Measurements from ENCODE around the gene PPEF2. TPM values are rescaled to one million over a fixed set of nuclear protein-coding genes. Genes with fewer than 3 reads are reported as not detected.
"Not testable (repeated sequence)": the region's sequence is repeated elsewhere in the genome, so short reads cannot be mapped to it uniquely, and the experiment has no call there.

PPEF2 gene
- under 1 TPM in 1 of 2 experiments, not detected in 1; 0.15 TPM for total RNA-seq

GRCh38 chr4:75902352-75902751, at the start of gene PPEF2:
Gene PPEF2 (minus strand): TSS chr4:75902452. CDS start chr4:75896325, 6,127 bp downstream.
- ChIA-PET CTCF (interaction anchor here (2.3 kb wide), 1 partner anchor 9 kb away, joined by 8 read pairs; no protein-coding TSS in a partner anchor), POLR2A (no interaction called here)
- DNase-seq, result no peak
- Mint-ChIP-seq H3K27ac (no peak within 1 kb of the TSS), H3K36me3 (ENCODE audit: low read depth) (no peaks in the 10 kb centered on the region), H3K4me3 (no peak within 1 kb of the TSS), H3K27me3 (peaks cover 11% of the 10 kb centered on the region), H3K4me1 (no peaks in the 10 kb centered on the region), H3K9me3 (no peaks in the 10 kb centered on the region)

GRCh38 chr4:75950213-75950815, 48.1 kb upstream of the PPEF2 start:
- POLR2A ChIA-PET, result interaction anchor here (0.6 to 0.9 kb wide), 2 partner anchors 10 to 110 kb away, joined by 4 to 6 read pairs; no protein-coding TSS in a partner anchor
- Mint-ChIP-seq H3K4me3 (no peak overlapping the region), H3K9me3 (no peaks in the 10 kb centered on the region), H3K27me3 (no peaks in the 10 kb centered on the region), H3K4me1 (peaks cover 22% of the 10 kb centered on the region), H3K36me3 (ENCODE audit: low read depth) (peaks cover 57% of the 10 kb centered on the region), H3K27ac (no peak overlapping the region)
- no peak for DNase-seq
- CTCF ChIA-PET, result no interaction called here

GRCh38 chr4:75948822-75949444, 46.7 kb upstream of the PPEF2 start:
- Mint-ChIP-seq H3K4me1 (peaks cover 11% of the 10 kb centered on the region), H3K36me3 (ENCODE audit: low read depth) (peaks cover 45% of the 10 kb centered on the region), H3K27ac (no peak overlapping the region), H3K9me3 (no peaks in the 10 kb centered on the region), H3K4me3 (no peak overlapping the region), H3K27me3 (no peaks in the 10 kb centered on the region)
- CTCF ChIA-PET, result interaction anchor here (1.0 to 1.2 kb wide), 2 partner anchors 8 to 47 kb away, joined by 3 read pairs; partner anchors contain the start of gene NAAA
- POLR2A ChIA-PET, result interaction anchor here (0.5 kb wide), 1 partner anchor 30 kb away, joined by 3 read pairs; no protein-coding TSS in a partner anchor
- DNase-seq, result no peak

GRCh38 chr4:75940692-75941253, 38.5 kb upstream of the PPEF2 start, which contains the start of gene NAAA:
Gene NAAA (minus strand): TSS chr4:75941013. CDS start chr4:75940949, 64 bp downstream.
- H3K27ac Mint-ChIP-seq, result peak within 1 kb of the TSS; percentile 94
- peaks cover 32% of the 10 kb centered on the region for H3K4me1 Mint-ChIP-seq
- peaks cover 22% of the 10 kb centered on the region for H3K36me3 Mint-ChIP-seq (ENCODE audit: low read depth)
- H3K4me3 Mint-ChIP-seq, result peak within 1 kb of the TSS; percentile 99
- no peaks in the 10 kb centered on the region for H3K27me3 Mint-ChIP-seq
- CTCF ChIA-PET, result interaction anchor here (0.9 to 5.0 kb wide), 6 partner anchors 8 to 55 kb away, joined by 3 to 21 read pairs (median 4); partner anchors contain the start of gene SDAD1
- H3K9me3 Mint-ChIP-seq, result no peaks in the 10 kb centered on the region
- peak; percentile 88 for DNase-seq
- POLR2A ChIA-PET, result interaction anchor here (0.6 to 3.5 kb wide), 31 partner anchors 8 to 427 kb away, joined by 3 to 26 read pairs (median 6); partner anchors contain the start of genes G3BP2, NUP54, RCHY1 and SCARB2

- no peaks in the 10 kb centered on the region for H3K27me3 Mint-ChIP-seq
- no peaks in the 10 kb centered on the region for H3K9me3 Mint-ChIP-seq
- POLR2A ChIA-PET, result interaction anchor here (0.6 to 3.5 kb wide), 30 partner anchors 10 to 426 kb away, joined by 3 to 26 read pairs (median 6); partner anchors contain the start of genes G3BP2, NUP54, RCHY1 and SCARB2
- CTCF ChIA-PET, result interaction anchor here (0.9 to 5.0 kb wide), 8 partner anchors 9 to 56 kb away, joined by 3 to 21 read pairs (median 4); partner anchors contain the start of gene SDAD1
- H3K27ac Mint-ChIP-seq, result peak overlapping the region; percentile 94
- H3K36me3 Mint-ChIP-seq (ENCODE audit: low read depth), result peaks cover 23% of the 10 kb centered on the region
- peak overlapping the region; percentile 99 for H3K4me3 Mint-ChIP-seq
- H3K4me1 Mint-ChIP-seq, result peaks cover 32% of the 10 kb centered on the region
- peak; percentile 84 for DNase-seq
Measured at GRCh38 chr4:75939890-75940691, 37.8 kb upstream of the PPEF2 start.

GRCh38 chr4:75935628-75936027, 33.4 kb upstream of the PPEF2 start:
- Mint-ChIP-seq H3K4me3 (no peak overlapping the region), H3K27ac (no peak overlapping the region), H3K36me3 (ENCODE audit: low read depth) (peaks cover 33% of the 10 kb centered on the region), H3K27me3 (no peaks in the 10 kb centered on the region), H3K4me1 (peaks cover 31% of the 10 kb centered on the region), H3K9me3 (no peaks in the 10 kb centered on the region)
- POLR2A ChIA-PET, result no interaction called here
- CTCF ChIA-PET, result no interaction called here
- DNase-seq, result no peak

- H3K9me3 Mint-ChIP-seq, result no peaks in the 10 kb centered on the region
- no peak overlapping the region for H3K27ac Mint-ChIP-seq
- no peak for DNase-seq
- H3K4me1 Mint-ChIP-seq, result no peaks in the 10 kb centered on the region
- ChIA-PET POLR2A (interaction anchor here (2.5 kb wide), 1 partner anchor 10 kb away, joined by 15 read pairs; the partner anchor contains the start of gene NAAA), CTCF (interaction anchor here (1.3 to 2.1 kb wide), 2 partner anchors 11 to 14 kb away, joined by 3 to 6 read pairs; partner anchors contain the start of gene NAAA)
- peaks cover 40% of the 10 kb centered on the region for H3K36me3 Mint-ChIP-seq (ENCODE audit: low read depth)
- H3K4me3 Mint-ChIP-seq, result no peak overlapping the region
- H3K27me3 Mint-ChIP-seq, result no peaks in the 10 kb centered on the region
Measured at GRCh38 chr4:75930152-75930551, 27.9 kb upstream of the PPEF2 start.

GRCh38 chr4:75924916-75925315, 22.7 kb upstream of the PPEF2 start:
- not testable (repeated sequence) for H3K27me3 Mint-ChIP-seq, H3K4me1 Mint-ChIP-seq, DNase-seq, H3K27ac Mint-ChIP-seq, H3K9me3 Mint-ChIP-seq, H3K4me3 Mint-ChIP-seq
- H3K36me3 Mint-ChIP-seq (ENCODE audit: low read depth), result peaks cover 51% of the 10 kb centered on the region
- ChIA-PET POLR2A (interaction anchor here (2.3 kb wide), 1 partner anchor 15 kb away, joined by 7 read pairs; no protein-coding TSS in a partner anchor), CTCF (interaction anchor here (0.8 to 1.6 kb wide), 3 partner anchors 9 to 29 kb away, joined by 3 to 6 read pairs (median 3); no protein-coding TSS in a partner anchor)

- Mint-ChIP-seq H3K4me1 (no peaks in the 10 kb centered on the region), H3K27ac (no peak overlapping the region), H3K27me3 (no peaks in the 10 kb centered on the region), H3K36me3 (ENCODE audit: low read depth) (peaks cover 50% of the 10 kb centered on the region), H3K9me3 (no peaks in the 10 kb centered on the region), H3K4me3 (no peak overlapping the region)
- DNase-seq, result no peak
- POLR2A ChIA-PET, result interaction anchor here (2.3 kb wide), 1 partner anchor 15 kb away, joined by 7 read pairs; no protein-coding TSS in a partner anchor
- CTCF ChIA-PET, result interaction anchor here (1.1 to 1.6 kb wide), 2 partner anchors 9 to 29 kb away, joined by 3 to 6 read pairs; no protein-coding TSS in a partner anchor
Measured at GRCh38 chr4:75924309-75924827, 22.1 kb upstream of the PPEF2 start.

GRCh38 chr4:75922588-75922987, 20.3 kb upstream of the PPEF2 start:
- POLR2A ChIA-PET, result interaction anchor here (1.7 kb wide), 1 partner anchor 17 kb away, joined by 6 read pairs; no protein-coding TSS in a partner anchor
- H3K4me1 Mint-ChIP-seq, result no peaks in the 10 kb centered on the region
- H3K9me3 Mint-ChIP-seq, result no peaks in the 10 kb centered on the region
- peaks cover 43% of the 10 kb centered on the region for H3K36me3 Mint-ChIP-seq (ENCODE audit: low read depth)
- no peaks in the 10 kb centered on the region for H3K27me3 Mint-ChIP-seq
- CTCF ChIA-PET, result interaction anchor here (0.6 kb wide), 1 partner anchor 9 kb away, joined by 3 read pairs; no protein-coding TSS in a partner anchor
- no peak overlapping the region for H3K27ac Mint-ChIP-seq
- DNase-seq, result no peak
- H3K4me3 Mint-ChIP-seq, result no peak overlapping the region

GRCh38 chr4:75921910-75922309, 19.7 kb upstream of the PPEF2 start:
- Mint-ChIP-seq H3K4me3 (no peak overlapping the region), H3K4me1 (no peaks in the 10 kb centered on the region), H3K9me3 (no peaks in the 10 kb centered on the region), H3K36me3 (ENCODE audit: low read depth) (peaks cover 49% of the 10 kb centered on the region), H3K27me3 (no peaks in the 10 kb centered on the region), H3K27ac (no peak overlapping the region)
- ChIA-PET CTCF (interaction anchor here (0.7 kb wide), 1 partner anchor 489 kb away, joined by 3 read pairs; no protein-coding TSS in a partner anchor), POLR2A (interaction anchor here (1.7 kb wide), 1 partner anchor 18 kb away, joined by 6 read pairs; no protein-coding TSS in a partner anchor)
- DNase-seq, result no peak

GRCh38 chr4:75920327-75920726, 18.1 kb upstream of the PPEF2 start:
- Mint-ChIP-seq H3K36me3 (ENCODE audit: low read depth) (peaks cover 48% of the 10 kb centered on the region), H3K27me3 (no peaks in the 10 kb centered on the region), H3K4me1 (no peaks in the 10 kb centered on the region), H3K4me3 (no peak overlapping the region), H3K27ac (no peak overlapping the region), H3K9me3 (no peaks in the 10 kb centered on the region)
- DNase-seq, result no peak
- ChIA-PET POLR2A (interaction anchor here (0.6 kb wide), 1 partner anchor 13 kb away, joined by 3 read pairs; no protein-coding TSS in a partner anchor), CTCF (no interaction called here)
